Neuron (in vitro differentiated cells): ENCODE data around the gene RASD2.
"Not testable (repeated sequence)": the region's sequence is repeated elsewhere in the genome, so short reads cannot be mapped to it uniquely, and the experiment has no call there.

Source experiments
- H2AFZ ChIP-seq: one replicate; pipeline ENCODE4 v1.6.1; 2013; ENCODE audit warnings: low read depth, mild to moderate bottlenecking, inconsistent platforms, low read length, moderate library complexity
- H3K27me3 ChIP-seq: one replicate; pipeline ENCODE4 v1.6.1; 2013; ENCODE audit warnings: low read length; ENCODE audit not compliant: insufficient read depth
- H3K36me3 ChIP-seq: one replicate; pipeline ENCODE4 v1.6.1; 2013; ENCODE audit warnings: low read length; ENCODE audit not compliant: insufficient read depth
- H3K4me1 ChIP-seq: one replicate; pipeline ENCODE4 v1.6.1; 2013; ENCODE audit warnings: low read length; ENCODE audit not compliant: insufficient read depth
- H3K4me3 ChIP-seq: 2 replicates; pipeline ENCODE4 v1.5.1; 2013; ENCODE audit warnings: mild to moderate bottlenecking, low read length, moderate library complexity
- H3K9me3 ChIP-seq: one replicate; pipeline ENCODE4 v1.6.1; 2013; ENCODE audit warnings: low read length

Gene RASD2, protein sequence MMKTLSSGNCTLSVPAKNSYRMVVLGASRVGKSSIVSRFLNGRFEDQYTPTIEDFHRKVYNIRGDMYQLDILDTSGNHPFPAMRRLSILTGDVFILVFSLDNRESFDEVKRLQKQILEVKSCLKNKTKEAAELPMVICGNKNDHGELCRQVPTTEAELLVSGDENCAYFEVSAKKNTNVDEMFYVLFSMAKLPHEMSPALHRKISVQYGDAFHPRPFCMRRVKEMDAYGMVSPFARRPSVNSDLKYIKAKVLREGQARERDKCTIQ

DNA sequence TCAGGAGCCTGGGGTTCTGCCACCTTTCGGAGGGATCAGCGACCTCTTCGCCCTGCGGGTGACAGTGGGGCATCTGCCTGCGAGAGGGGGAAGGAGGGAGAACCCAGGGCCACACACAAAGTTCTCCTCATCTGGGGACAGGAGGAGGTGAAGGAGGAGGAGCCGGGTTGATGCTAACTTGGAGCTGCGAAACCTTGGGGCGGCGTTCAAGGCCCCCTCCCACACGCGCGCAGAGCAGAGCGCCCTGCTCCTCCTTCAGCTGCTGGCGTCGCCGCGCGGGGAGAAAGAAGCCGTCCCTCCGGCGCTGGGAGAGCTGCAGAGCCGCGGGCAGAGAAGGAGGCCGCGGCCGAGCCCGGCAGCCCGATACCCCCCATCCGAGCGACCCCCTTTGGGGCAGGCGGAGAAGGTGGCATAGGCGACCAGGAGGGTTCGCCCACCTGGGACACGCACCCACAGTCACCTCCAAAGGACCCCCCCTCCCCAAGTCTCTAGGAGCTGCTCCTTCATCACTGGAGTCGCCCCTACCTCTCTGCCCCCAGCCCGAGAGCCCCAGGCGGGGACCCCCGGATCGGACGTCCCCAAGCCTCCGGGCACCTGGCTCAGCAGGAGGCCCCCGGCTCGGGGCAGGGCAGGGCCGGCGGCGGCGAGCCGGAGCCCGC, at the start of gene RASD2:
TSS of gene RASD2 (plus strand) at position 237 of the 659 bp plus-strand sequence. CDS start 5,979 bp downstream, outside the sequence.
- peak within 1 kb of the TSS; percentile 49 for H3K4me3 ChIP-seq
- no peaks in the 10 kb centered on the region for H3K9me3 ChIP-seq
- peaks cover 7% of the 10 kb centered on the region for H3K4me1 ChIP-seq
- H2AFZ ChIP-seq, result peak within 1 kb of the TSS; percentile 53
- H3K27me3 ChIP-seq, result peaks cover 52% of the 10 kb centered on the region
- H3K36me3 ChIP-seq, result no peaks in the 10 kb centered on the region

GRCh38 chr22:35491061-35491907, 49.3 kb upstream of the RASD2 start:
- H3K4me3 ChIP-seq, H3K36me3 ChIP-seq, H3K9me3 ChIP-seq, H2AFZ ChIP-seq, H3K27me3 ChIP-seq, H3K4me1 ChIP-seq: not testable (repeated sequence)

- Histone ChIP-seq H3K27me3 (peaks cover 3% of the 10 kb centered on the region), H3K4me1 (no peaks in the 10 kb centered on the region), H2AFZ (no peak overlapping the region), H3K36me3 (no peaks in the 10 kb centered on the region), H3K9me3 (no peaks in the 10 kb centered on the region), H3K4me3 (no peak overlapping the region)
These were observed 48.7 kb upstream of the RASD2 start for GRCh38 chr22:35491908-35492380.

DNA sequence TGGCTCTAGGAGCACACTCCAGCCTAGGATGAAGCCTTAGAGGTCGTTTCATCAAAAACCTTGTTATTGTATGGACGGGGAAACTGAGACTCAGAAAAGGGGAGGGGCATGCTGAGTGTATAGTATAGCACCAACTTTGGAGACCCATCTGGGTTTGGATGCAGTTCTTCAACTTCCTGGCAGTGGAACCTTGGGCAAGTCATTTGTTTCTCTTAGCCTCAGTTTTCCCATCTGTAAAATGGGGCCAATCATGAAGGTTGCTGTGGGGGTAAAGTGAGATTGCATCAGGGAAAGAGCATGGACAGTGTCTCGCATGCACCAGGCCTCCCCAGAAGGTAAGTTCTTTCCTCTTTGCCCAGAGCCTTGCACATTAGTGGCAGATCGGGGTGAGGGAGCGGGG, 47.6 kb upstream of the RASD2 start:
- H3K27me3 ChIP-seq, result peaks cover 3% of the 10 kb centered on the region
- no peaks in the 10 kb centered on the region for H3K36me3 ChIP-seq
- H2AFZ ChIP-seq, result no peak overlapping the region
- no peaks in the 10 kb centered on the region for H3K4me1 ChIP-seq
- H3K4me3 ChIP-seq, result no peak overlapping the region
- no peaks in the 10 kb centered on the region for H3K9me3 ChIP-seq

DNA sequence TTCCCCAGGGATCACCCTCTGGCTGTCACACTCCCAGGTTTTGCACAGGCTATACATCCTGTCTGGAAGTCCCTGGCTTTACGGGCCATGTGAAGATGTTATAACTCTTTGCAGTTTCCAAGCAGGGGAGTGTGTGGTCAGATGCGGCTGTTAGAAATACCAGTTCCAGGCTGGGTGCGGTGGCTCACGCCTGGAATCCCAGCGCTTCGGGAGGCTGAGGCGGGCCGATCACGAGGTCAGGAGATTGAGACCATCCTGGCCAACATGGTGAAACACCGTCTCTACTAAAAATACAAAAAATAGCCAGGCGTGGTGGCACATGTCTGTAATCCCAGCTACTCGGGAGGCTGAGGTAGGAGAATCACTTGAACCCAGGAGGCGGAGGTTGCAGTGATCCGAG, 44.9 kb upstream of the RASD2 start:
- not testable (repeated sequence) for H3K4me3 ChIP-seq, H3K4me1 ChIP-seq, H3K9me3 ChIP-seq, H3K27me3 ChIP-seq, H2AFZ ChIP-seq, H3K36me3 ChIP-seq

- no peaks in the 10 kb centered on the region for H3K36me3 ChIP-seq
- no peaks in the 10 kb centered on the region for H3K27me3 ChIP-seq
- no peaks in the 10 kb centered on the region for H3K4me1 ChIP-seq
- H2AFZ ChIP-seq, result no peak overlapping the region
- H3K4me3 ChIP-seq, result no peak overlapping the region
- no peaks in the 10 kb centered on the region for H3K9me3 ChIP-seq
These were observed 43.8 kb upstream of the RASD2 start for GRCh38 chr22:35496768-35497312.

GRCh38 chr22:35498026-35498800, 42.4 kb upstream of the RASD2 start:
- Histone ChIP-seq H3K27me3 (no peaks in the 10 kb centered on the region), H3K9me3 (no peaks in the 10 kb centered on the region), H3K36me3 (no peaks in the 10 kb centered on the region), H3K4me1 (no peaks in the 10 kb centered on the region), H3K4me3 (no peak overlapping the region), H2AFZ (no peak overlapping the region)

DNA sequence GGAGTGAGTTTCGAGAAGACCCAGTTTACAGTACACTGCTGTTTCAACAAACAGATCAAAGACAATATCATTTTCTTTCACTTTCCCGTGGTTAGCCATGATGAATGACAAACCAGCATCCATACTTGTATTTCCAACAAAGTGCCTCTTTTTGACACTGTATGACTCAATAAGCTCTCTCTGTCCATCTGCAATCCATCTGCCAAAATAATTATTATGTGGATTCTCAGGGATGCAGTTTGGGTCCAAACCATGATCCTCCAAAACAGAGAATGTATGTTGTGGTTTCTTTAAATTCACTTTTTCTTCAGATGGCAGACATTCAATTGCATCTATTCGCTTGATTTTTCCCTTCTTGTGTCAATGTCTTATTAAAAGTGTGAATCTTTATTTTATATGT, 37.8 kb upstream of the RASD2 start:
- H2AFZ ChIP-seq, result no peak overlapping the region
- peaks cover 3% of the 10 kb centered on the region for H3K4me1 ChIP-seq
- H3K27me3 ChIP-seq, result peaks cover 8% of the 10 kb centered on the region
- no peaks in the 10 kb centered on the region for H3K36me3 ChIP-seq
- no peaks in the 10 kb centered on the region for H3K9me3 ChIP-seq
- no peak overlapping the region for H3K4me3 ChIP-seq

DNA sequence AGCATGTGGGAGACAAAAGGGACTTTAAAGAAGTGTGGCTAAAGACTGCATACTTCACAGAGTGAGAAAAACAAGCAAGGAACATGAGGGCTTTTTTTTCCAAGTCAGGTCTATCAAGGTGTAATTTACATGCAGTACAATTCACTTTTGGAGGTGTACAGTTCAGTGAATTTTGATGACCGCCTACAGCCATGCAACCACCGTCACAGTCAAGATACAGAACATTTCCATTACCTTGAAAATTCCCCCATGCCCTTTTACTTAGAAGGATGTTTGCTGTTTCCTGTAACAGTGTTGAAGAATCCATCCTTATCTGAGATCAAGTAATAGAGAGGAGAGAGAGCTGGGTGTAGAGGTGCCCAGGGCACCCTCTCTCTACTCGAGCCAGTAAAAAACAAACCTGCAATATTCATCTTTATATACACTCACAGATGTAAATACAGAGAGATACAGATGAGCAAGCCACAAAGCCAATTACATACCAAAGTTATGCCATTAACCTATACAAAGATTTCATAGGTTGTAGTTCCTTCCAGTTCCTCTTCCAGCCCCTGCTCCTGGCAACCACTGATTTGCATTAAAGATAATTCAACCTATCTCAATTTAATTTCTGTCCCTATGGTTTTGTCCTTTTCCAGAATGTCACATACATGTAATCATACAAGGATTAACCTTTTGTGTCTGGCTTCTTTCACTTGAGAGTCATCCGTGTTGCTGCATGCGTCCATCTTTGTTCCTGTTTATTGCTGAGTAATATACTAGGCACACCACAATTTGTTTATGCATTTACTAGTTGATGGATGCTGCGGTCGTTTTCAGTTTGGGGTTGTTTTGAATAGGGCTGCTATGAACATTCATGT, 35.0 kb upstream of the RASD2 start:
- Histone ChIP-seq H3K36me3 (no peaks in the 10 kb centered on the region), H3K4me1 (peaks cover 3% of the 10 kb centered on the region), H3K4me3 (no peak overlapping the region), H3K9me3 (no peaks in the 10 kb centered on the region), H3K27me3 (peaks cover 8% of the 10 kb centered on the region), H2AFZ (no peak overlapping the region)

DNA sequence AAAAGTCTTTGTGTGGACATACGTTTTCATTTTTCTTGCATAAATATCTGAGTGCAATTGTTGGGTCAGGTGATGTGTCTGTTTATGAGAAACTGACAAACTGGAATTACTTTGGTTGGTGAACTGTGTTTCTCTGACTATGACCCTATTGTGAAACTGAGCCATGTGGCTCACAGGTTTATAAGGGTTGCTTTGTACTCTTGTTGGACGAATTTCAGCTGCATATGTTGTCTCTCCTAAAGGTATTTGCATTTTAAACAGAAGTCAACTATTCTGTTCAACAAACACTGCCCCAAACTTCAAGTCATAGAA, 34.4 kb upstream of the RASD2 start:
- Histone ChIP-seq H3K36me3 (no peaks in the 10 kb centered on the region), H3K27me3 (peaks cover 8% of the 10 kb centered on the region), H3K4me1 (peaks cover 3% of the 10 kb centered on the region)

GRCh38 chr22:35507851-35508250, 32.8 kb upstream of the RASD2 start:
- not testable (repeated sequence) for H3K4me3 ChIP-seq, H2AFZ ChIP-seq, H3K36me3 ChIP-seq, H3K9me3 ChIP-seq, H3K4me1 ChIP-seq, H3K27me3 ChIP-seq

More for the DNA sequence above, 34.4 kb upstream of the RASD2 start:
- Histone ChIP-seq H2AFZ (no peak overlapping the region), H3K9me3 (no peaks in the 10 kb centered on the region), H3K4me3 (no peak overlapping the region)

- Histone ChIP-seq H3K36me3 (no peaks in the 10 kb centered on the region), H2AFZ (no peak overlapping the region), H3K4me3 (no peak overlapping the region), H3K27me3 (peaks cover 7% of the 10 kb centered on the region), H3K4me1 (peaks cover 3% of the 10 kb centered on the region), H3K9me3 (no peaks in the 10 kb centered on the region)
These were observed 31.2 kb upstream of the RASD2 start for GRCh38 chr22:35509451-35509850.
